GM19238 (cell line): ENCODE measurements around the gene SLC6A11.

Source experiments
- DNase-seq: peaks from one replicate; pipeline ENCODE4 v3.0.0; 2011; ENCODE audit warnings: low spot score; ENCODE audit not compliant: insufficient read length

SLC6A11 gene

GRCh38 chr3:10976770-10977169 is 160.7 kb downstream of the SLC6A11 start:
- DNase-seq: no peak

GRCh38 chr3:10977892-10978510 is 162.0 kb downstream of the SLC6A11 start:
- no peak for DNase-seq

GRCh38 chr3:10978956-10979355 is 162.9 kb downstream of the SLC6A11 start:
- no peak for DNase-seq

GRCh38 chr3:10980312-10980711 is 164.3 kb downstream of the SLC6A11 start:
- DNase-seq: no peak

GRCh38 chr3:10981031-10981430 is 165.0 kb downstream of the SLC6A11 start:
- DNase-seq: no peak

- no peak for DNase-seq
These were observed 165.9 kb downstream of the SLC6A11 start for GRCh38 chr3:10981961-10982360.

- no peak for DNase-seq
These were observed 166.8 kb downstream of the SLC6A11 start for GRCh38 chr3:10982782-10983181.

- peak; percentile 66 for DNase-seq
These were observed 167.3 kb downstream of the SLC6A11 start for GRCh38 chr3:10983219-10983916.

GRCh38 chr3:10984371-10984896 is 168.4 kb downstream of the SLC6A11 start:
- no peak for DNase-seq

GRCh38 chr3:10985181-10985580 is 169.2 kb downstream of the SLC6A11 start:
- DNase-seq: no peak

- no peak for DNase-seq
These were observed 170.6 kb downstream of the SLC6A11 start for GRCh38 chr3:10986592-10986991.

GRCh38 chr3:10988001-10988665 is 172.1 kb downstream of the SLC6A11 start:
- no peak for DNase-seq

GRCh38 chr3:10988991-10989484 is 173.0 kb downstream of the SLC6A11 start:
- DNase-seq: no peak
